Measurements from ENCODE around the gene MAP2K4.

- no peak for TF ChIP-seq CTCF (conservative IDR thresholded peaks at IDR 0.05; ENCODE audit: low read depth, low read length)
- TF ChIP-seq CEBPB (IDR thresholded peaks at IDR 0.05; ENCODE audit: low read depth, low read length) = no peak
- no peak for TF ChIP-seq POLR2A (IDR thresholded peaks at IDR 0.05; ENCODE audit: low read depth, low read length)
- TF ChIP-seq MAZ (IDR thresholded peaks at IDR 0.05; ENCODE audit: borderline replicate concordance, low read depth, low read length) = no peak
- TF ChIP-seq NFE2L2 (IDR thresholded peaks at IDR 0.05; ENCODE audit: low read depth, low read length) = no peak
- TF ChIP-seq BHLHE40 (IDR thresholded peaks at IDR 0.05; ENCODE audit: low read depth, low read length) = no peak
- TF ChIP-seq MXI1 (IDR thresholded peaks at IDR 0.05; ENCODE audit: borderline replicate concordance, low read depth, low read length) = no peak
- TF ChIP-seq CHD1 (IDR thresholded peaks at IDR 0.05; ENCODE audit: low read depth, low read length) = no peak
- no peak for TF ChIP-seq RAD21 (IDR thresholded peaks at IDR 0.05; ENCODE audit: low read length)
- TF ChIP-seq USF2 (IDR thresholded peaks at IDR 0.05; ENCODE audit: low read depth, low read length) = no peak
- TF ChIP-seq ELK1 (IDR thresholded peaks at IDR 0.05; ENCODE audit: borderline replicate concordance, low read depth, low read length) = no peak
Measured at GRCh38 chr17:12081720-12082119, 61.0 kb downstream of the MAP2K4 start.

Measured in IMR-90 (cell line).